ENCODE results near the gene PLAAT2.
"Not testable (repeated sequence)": the region's sequence is repeated elsewhere in the genome, so short reads cannot be mapped to it uniquely, and the experiment has no call there.

The PLAAT2 gene

GRCh38 chr11:63543711-63544110 lies 19.5 kb downstream of the PLAAT2 start:
- no peak for FAIRE-seq

GRCh38 chr11:63542506-63542905 lies 20.7 kb downstream of the PLAAT2 start:
- not testable (repeated sequence) for DNase-seq (ENCODE audit: insufficient read length, low spot score); FAIRE-seq

More at GRCh38 chr11:63543711-63544110, 19.5 kb downstream of the PLAAT2 start:
- TF ChIP-seq, protein P1, sequence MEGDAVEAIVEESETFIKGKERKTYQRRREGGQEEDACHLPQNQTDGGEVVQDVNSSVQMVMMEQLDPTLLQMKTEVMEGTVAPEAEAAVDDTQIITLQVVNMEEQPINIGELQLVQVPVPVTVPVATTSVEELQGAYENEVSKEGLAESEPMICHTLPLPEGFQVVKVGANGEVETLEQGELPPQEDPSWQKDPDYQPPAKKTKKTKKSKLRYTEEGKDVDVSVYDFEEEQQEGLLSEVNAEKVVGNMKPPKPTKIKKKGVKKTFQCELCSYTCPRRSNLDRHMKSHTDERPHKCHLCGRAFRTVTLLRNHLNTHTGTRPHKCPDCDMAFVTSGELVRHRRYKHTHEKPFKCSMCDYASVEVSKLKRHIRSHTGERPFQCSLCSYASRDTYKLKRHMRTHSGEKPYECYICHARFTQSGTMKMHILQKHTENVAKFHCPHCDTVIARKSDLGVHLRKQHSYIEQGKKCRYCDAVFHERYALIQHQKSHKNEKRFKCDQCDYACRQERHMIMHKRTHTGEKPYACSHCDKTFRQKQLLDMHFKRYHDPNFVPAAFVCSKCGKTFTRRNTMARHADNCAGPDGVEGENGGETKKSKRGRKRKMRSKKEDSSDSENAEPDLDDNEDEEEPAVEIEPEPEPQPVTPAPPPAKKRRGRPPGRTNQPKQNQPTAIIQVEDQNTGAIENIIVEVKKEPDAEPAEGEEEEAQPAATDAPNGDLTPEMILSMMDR (IDR thresholded peaks at IDR 0.05; ENCODE audit: insufficient read depth, missing control alignments): no peak
- DNase-seq (ENCODE audit: insufficient read length, low spot score): no peak

DNA sequence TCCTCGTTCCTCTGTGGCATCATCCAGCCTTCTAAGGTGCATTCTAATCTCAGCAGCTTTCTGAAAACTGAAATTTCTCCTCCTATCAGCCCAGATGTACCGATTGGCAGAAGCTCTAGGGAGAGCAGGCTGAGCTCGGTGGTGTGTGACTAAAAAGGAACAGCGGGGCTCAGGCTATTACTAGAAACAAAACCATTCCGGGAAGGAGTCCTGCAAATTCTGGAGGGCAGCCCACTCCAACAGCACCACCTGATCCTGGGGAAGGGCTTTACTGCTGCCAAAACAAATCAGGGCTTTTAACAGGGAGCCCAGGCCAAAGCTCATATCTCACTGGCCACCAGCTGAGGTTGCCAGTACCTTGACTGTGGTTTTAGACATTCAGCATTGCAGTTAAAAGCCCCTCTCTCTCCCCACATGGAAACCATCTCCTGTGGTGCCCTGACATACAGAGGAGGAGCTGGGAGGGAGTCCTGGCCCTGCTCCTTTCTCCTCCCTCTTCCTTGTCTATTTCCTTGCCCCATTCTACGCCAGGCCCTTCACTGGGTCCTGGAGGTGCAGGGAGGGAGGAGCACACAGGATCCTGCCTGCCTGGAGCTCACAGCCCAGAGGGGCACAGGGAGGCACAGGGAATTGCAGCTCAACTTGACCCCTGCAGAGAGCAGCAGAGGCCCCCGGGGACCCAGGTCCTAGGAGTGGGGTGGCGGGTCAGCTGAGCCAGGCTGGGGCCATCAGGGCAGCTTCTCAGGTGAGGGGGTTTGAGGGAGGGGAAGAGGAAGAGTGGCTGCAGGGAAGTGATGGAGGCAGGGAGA lies 25.7 kb downstream of the PLAAT2 start:
- DNase-seq (ENCODE audit: insufficient read length, low spot score) (no peak), FAIRE-seq (no peak)
- TF ChIP-seq, protein P1 (IDR thresholded peaks at IDR 0.05; ENCODE audit: insufficient read depth, missing control alignments): no peak

GRCh38 chr11:63536669-63537292 lies 26.4 kb downstream of the PLAAT2 start, which contains the start of gene PLAAT4:
PLAAT4 (plus strand) TSS chr11:63536808; CDS start chr11:63536869, 61 bp downstream.
- FAIRE-seq (no peak), DNase-seq (ENCODE audit: insufficient read length, low spot score) (no peak)

DNA sequence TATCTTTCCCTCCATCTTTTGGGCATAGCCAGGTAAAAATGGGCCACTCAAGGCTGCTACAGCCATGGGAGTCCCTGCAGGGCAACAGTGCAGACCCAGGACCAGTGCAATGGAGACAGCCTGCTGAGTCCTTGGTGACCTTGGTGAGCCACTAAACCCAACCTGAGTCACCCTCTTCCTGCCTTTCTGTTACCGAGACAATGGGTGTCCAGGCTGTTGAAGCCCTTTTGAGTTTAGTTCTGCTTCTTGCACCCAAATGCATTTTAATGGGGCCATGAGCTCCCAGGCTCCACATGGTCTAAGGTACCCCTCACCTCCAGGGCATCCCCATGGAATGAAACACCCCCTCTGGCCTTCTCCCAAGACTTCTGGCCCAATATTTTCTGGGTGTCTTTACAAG lies 27.4 kb downstream of the PLAAT2 start:
- TF ChIP-seq, protein P1 (IDR thresholded peaks at IDR 0.05; ENCODE audit: insufficient read depth, missing control alignments): no peak
- FAIRE-seq: no peak
- DNase-seq (ENCODE audit: insufficient read length, low spot score): no peak

More at GRCh38 chr11:63536669-63537292, 26.4 kb downstream of the PLAAT2 start, which contains the start of gene PLAAT4:
- TF ChIP-seq, protein P1 (IDR thresholded peaks at IDR 0.05; ENCODE audit: insufficient read depth, missing control alignments): no peak

- FAIRE-seq (no peak), DNase-seq (ENCODE audit: insufficient read length, low spot score) (no peak)
- TF ChIP-seq, protein P1 (IDR thresholded peaks at IDR 0.05; ENCODE audit: insufficient read depth, missing control alignments): no peak
Observed at GRCh38 chr11:63534895-63535461, 28.2 kb downstream of the PLAAT2 start.

GRCh38 chr11:63534076-63534475 lies 29.1 kb downstream of the PLAAT2 start:
- TF ChIP-seq, protein P1 (IDR thresholded peaks at IDR 0.05; ENCODE audit: insufficient read depth, missing control alignments): no peak
- FAIRE-seq: no peak
- no peak for DNase-seq (ENCODE audit: insufficient read length, low spot score)

All from D721Med (cell line).